SK-N-SH (cell line): ENCODE results near the gene CLEC9A. TPM values are rescaled to one million over a fixed set of nuclear protein-coding genes. Genes with fewer than 3 reads are reported as not detected.
A peak's percentile ranks its signal among the peaks of the same experiment; 100 is the strongest.

Source experiments
- CTCF ChIA-PET: fragments of 300-600, 350-600 bp; formaldehyde crosslinking; extraction: SDS; loops from one replicate; lab custom pipeline; 2021; lab: Yijun Ruan, JAX
- POLR2A ChIA-PET: fragments of 350-600 bp; sonication (Branson Sonifier 250); formaldehyde crosslinking; extraction: SDS; loops from one replicate; lab custom pipeline; 2020; ENCODE audit warnings: antibody characterized with exemption, inconsistent platforms; lab: Yijun Ruan, JAX
- DNase-seq: peaks from one replicate; pipeline ENCODE4 v3.0.0; 2012
- H2AFZ ChIP-seq: fragments of 200-600 bp; sonication (generic); 2 replicates; pipeline ENCODE4 v1.8.1; 2016; ENCODE audit warnings: antibody characterized with exemption, mild to moderate bottlenecking, low read depth
- H3F3A ChIP-seq: fragments of 200-600 bp; sonication (generic); replicated peaks from 2 replicates; pipeline ENCODE3; 2016; ENCODE audit warnings: antibody characterized with exemption, mild to moderate bottlenecking; ENCODE audit not compliant: insufficient read depth
- H3K27ac ChIP-seq, 2 experiments: fragments of 200-500 bp in 1 of 2; fragments of 200-600 bp in 1 of 2; sonication (Bioruptor generic) in 1 of 2; sonication (generic), shearing (Covaris generic) in 1 of 2; 2 replicates each; pipeline versions ENCODE4 v1.5.1 to v1.6.1; 2014 to 2016; ENCODE audit warnings: low read depth in 2 of 2, inconsistent platforms in 1 of 2, low read length in 1 of 2, mild to moderate bottlenecking in 1 of 2, mixed read lengths in 1 of 2
- H3K27me3 ChIP-seq: fragments of 200-600 bp; sonication (generic), shearing (Covaris generic); 2 replicates; pipeline ENCODE4 v1.6.1; 2016; ENCODE audit warnings: mixed run types; ENCODE audit not compliant: insufficient read depth
- H3K36me3 ChIP-seq, 2 experiments: fragments of 200-500 bp in 1 of 2; fragments of 200-600 bp in 1 of 2; sonication (Bioruptor generic) in 1 of 2; sonication (generic) in 1 of 2; replicated peaks in 1 of 2; 2 replicates each; pipeline versions ENCODE3 to v1.5.1; 2014 to 2016; ENCODE audit warnings: low read length in 1 of 2, mild to moderate bottlenecking in 1 of 2; ENCODE audit not compliant: insufficient read depth in 2 of 2, control insufficient read depth in 1 of 2
- H3K4me1 ChIP-seq, 2 experiments: fragments of 200-500 bp in 1 of 2; fragments of 200-600 bp in 1 of 2; sonication (Bioruptor generic) in 1 of 2; sonication (generic), shearing (Covaris generic) in 1 of 2; 2 replicates each; pipeline versions ENCODE4 v1.5.1 to v1.6.1; 2014 to 2016; ENCODE audit warnings: low read depth in 1 of 2, low read length in 1 of 2, mixed run types in 1 of 2; ENCODE audit not compliant: insufficient read depth in 2 of 2, control insufficient read depth in 1 of 2
- H3K4me2 ChIP-seq: fragments of 200-600 bp; sonication (generic), shearing (Covaris generic); 2 replicates; pipeline ENCODE4 v1.6.1; 2017; ENCODE audit warnings: mixed run types
- H3K4me3 ChIP-seq, 2 experiments: fragments of 200-500 bp in 1 of 2; fragments of 200-600 bp in 1 of 2; sonication (Bioruptor generic) in 1 of 2; sonication (generic), shearing (Covaris generic) in 1 of 2; 2 replicates each; pipeline versions ENCODE4 v1.5.1 to v1.8.1; 2014 to 2016; ENCODE audit warnings: low read depth in 2 of 2, inconsistent platforms in 1 of 2, low read length in 1 of 2, mild to moderate bottlenecking in 1 of 2, mixed read lengths in 1 of 2, moderate library complexity in 1 of 2
- H3K79me2 ChIP-seq: fragments of 200-600 bp; sonication (generic); 2 replicates; pipeline ENCODE4 v1.8.1; 2017; ENCODE audit warnings: mild to moderate bottlenecking; ENCODE audit not compliant: insufficient read depth
- H3K9ac ChIP-seq: fragments of 200-600 bp; sonication (generic); 2 replicates; pipeline ENCODE4 v1.6.1; 2017; ENCODE audit warnings: mixed run types
- H3K9me2 ChIP-seq: fragments of 200-600 bp; sonication (generic); 2 replicates; pipeline ENCODE4 v1.6.1; 2017; ENCODE audit warnings: mixed run types
- H3K9me3 ChIP-seq: fragments of 200-600 bp; sonication (generic); 2 replicates; pipeline ENCODE4 v1.6.1; 2017; ENCODE audit warnings: mixed run types, mild to moderate bottlenecking, moderate library complexity
- H4K20me1 ChIP-seq: fragments of 200-600 bp; sonication (generic); 2 replicates; pipeline ENCODE4 v1.6.1; 2017; ENCODE audit warnings: mild to moderate bottlenecking, mixed run types; ENCODE audit not compliant: insufficient read depth
- CHD2 ChIP-seq: fragments of 150-350 bp; IDR thresholded peaks from 2 replicates; pipeline ENCODE4 v1.6.1; 2018; ENCODE audit warnings: low read length; ENCODE audit not compliant: partially characterized antibody
- EZH2phosphoT487 ChIP-seq: fragments of 200-600 bp; sonication (generic); IDR thresholded peaks from 2 replicates; pipeline ENCODE4 v1.6.1; 2017; ENCODE audit warnings: low read depth, mixed run types, mild to moderate bottlenecking, antibody characterized with exemption, moderate library complexity, borderline replicate concordance
- FOXM1 ChIP-seq: IDR thresholded peaks from 2 replicates; pipeline ENCODE4 v1.4.0; 2012; ENCODE audit warnings: low read depth, mild to moderate bottlenecking
- GABPA ChIP-seq: IDR thresholded peaks from 2 replicates; pipeline ENCODE4 v1.4.0; 2012; ENCODE audit warnings: low read depth, mild to moderate bottlenecking
- MXI1 ChIP-seq: IDR thresholded peaks from 2 replicates; pipeline ENCODE4 v1.6.1; 2012; ENCODE audit warnings: mild to moderate bottlenecking, low read depth, low read length, improper control_type of control experiment
- NFIC ChIP-seq: IDR thresholded peaks from 2 replicates; pipeline ENCODE4 v1.4.0; 2012; ENCODE audit warnings: borderline replicate concordance
- RAD21 ChIP-seq: IDR thresholded peaks from 2 replicates; pipeline ENCODE4 v1.6.1; 2012; ENCODE audit warnings: mild to moderate bottlenecking, low read length
- RFX5 ChIP-seq: IDR thresholded peaks from 2 replicates; pipeline ENCODE4 v1.6.1; 2012; ENCODE audit warnings: mild to moderate bottlenecking, improper control_type of control experiment, low read length
- RXRA ChIP-seq: IDR thresholded peaks from 2 replicates; pipeline ENCODE4 v1.4.0; 2012; ENCODE audit warnings: low read depth, mild to moderate bottlenecking, borderline replicate concordance
- SIN3A ChIP-seq: IDR thresholded peaks from 2 replicates; pipeline ENCODE4 v1.6.1; 2012; ENCODE audit warnings: low read depth, mild to moderate bottlenecking, low read length, moderate library complexity, borderline replicate concordance
- SMC3 ChIP-seq: IDR thresholded peaks from 2 replicates; pipeline ENCODE4 v1.6.1; 2012; ENCODE audit warnings: low read depth, low read length, improper control_type of control experiment
- TAF1 ChIP-seq: IDR thresholded peaks from 2 replicates; pipeline ENCODE4 v1.6.1; 2012; ENCODE audit warnings: low read depth, mild to moderate bottlenecking, low read length, moderate library complexity, borderline replicate concordance
- TCF12 ChIP-seq: IDR thresholded peaks from 2 replicates; pipeline ENCODE4 v1.4.0; 2012
- WGBS: methylation state at CpG from one replicate; pipeline ENCODE4 v1.1.6; 2017; ENCODE audit warnings: low lambda C conversion rate; 5-methylcytosine and 5-hydroxymethylcytosine counted together
- polyA plus RNA-seq, 3 experiments: library from polyadenylated mRNA; depleted of rRNA; stranded (reverse); fragments of >200 nt; gene quantifications; 2 replicates each; pipeline ENCODE4 v1.2.3, GENCODE V29; 2012
- TF ChIP-seq, protein P1 (sequence below): fragments of 150-350 bp; IDR thresholded peaks from 2 replicates; pipeline ENCODE4 v1.6.1; 2016; ENCODE audit warnings: mild to moderate bottlenecking, low read depth, low read length
- TF ChIP-seq, protein P2 (sequence below): IDR thresholded peaks from 2 replicates; pipeline ENCODE4 v1.4.0; 2012; ENCODE audit warnings: low read depth, borderline replicate concordance
- TF ChIP-seq, protein P3 (sequence below): IDR thresholded peaks from 2 replicates; pipeline ENCODE4; 2012
- TF ChIP-seq, protein P4 (sequence below): fragments of 150-350 bp; IDR thresholded peaks from 2 replicates; pipeline ENCODE4 v1.6.1; 2017; ENCODE audit warnings: antibody characterized with exemption, low read length, low read depth, borderline replicate concordance
- TF ChIP-seq, protein P5 (sequence below): IDR thresholded peaks from 2 replicates; pipeline ENCODE4 v1.6.1; 2012; ENCODE audit warnings: mild to moderate bottlenecking, low read depth, low read length, moderate library complexity
- TF ChIP-seq, protein P6 (sequence below): fragments of 200-600 bp; sonication (generic); IDR thresholded peaks from 2 replicates; pipeline ENCODE4 v1.6.1; 2017; ENCODE audit warnings: antibody characterized with exemption, mild to moderate bottlenecking, moderate library complexity

Gene CLEC9A
- polyA plus RNA-seq, 1 of the 3 experiments (the other 2 are of a cell fraction), result not detected

DNA sequence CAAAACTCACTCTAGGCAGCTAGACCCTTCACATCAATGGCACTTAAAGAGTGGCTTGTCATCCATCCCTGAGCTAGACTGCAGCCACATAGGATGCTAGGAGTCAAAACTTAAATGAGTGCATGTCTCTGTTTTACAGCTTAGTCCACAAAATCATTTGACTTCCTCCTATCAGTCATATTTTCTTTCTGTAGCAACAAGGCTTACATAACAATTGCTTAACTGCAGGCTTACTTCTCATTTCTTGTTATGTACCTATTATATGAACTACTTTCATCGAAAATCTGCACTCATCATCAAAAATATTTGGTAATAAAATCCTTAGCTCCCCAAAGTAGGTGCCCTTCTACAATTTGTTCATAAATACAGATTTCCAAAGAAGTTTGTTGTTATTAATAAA, 38.2 kb downstream of the CLEC9A start:
- Histone ChIP-seq H3F3A (no peaks in the 10 kb centered on the region), H3K27ac (no peak overlapping the region), H3K9me2 (no peaks in the 10 kb centered on the region), H3K27me3 (no peaks in the 10 kb centered on the region; the same call in 1 of the 2 replicates), H3K4me3 (no peak overlapping the region), H3K4me1 (no peaks in the 10 kb centered on the region; a peak in 1 of 4 replicates), H2AFZ (0 out of 2 replicates have a peak overlapping the region, but pooled peaks have one; percentile 21), H3K4me2 (no peak overlapping the region), H3K9ac (no peak overlapping the region), H3K79me2 (no peaks in the 10 kb centered on the region)
- ChIA-PET POLR2A (no interaction called here), CTCF (no interaction called here)
- 3% methylated on average over 1 of the region's 1 CpG for WGBS
- DNase-seq, result no peak
- TF ChIP-seq RXRA (no peak), EZH2phosphoT487 (no peak), TCF12 (no peak), TAF1 (no peak), SIN3A (no peak), FOXM1 (no peak), RFX5 (no peak), GABPA (no peak), NFIC (no peak), MXI1 (no peak), CHD2 (no peak), SMC3 (no peak), RAD21 (no peak)
- TF ChIP-seq, protein P1, sequence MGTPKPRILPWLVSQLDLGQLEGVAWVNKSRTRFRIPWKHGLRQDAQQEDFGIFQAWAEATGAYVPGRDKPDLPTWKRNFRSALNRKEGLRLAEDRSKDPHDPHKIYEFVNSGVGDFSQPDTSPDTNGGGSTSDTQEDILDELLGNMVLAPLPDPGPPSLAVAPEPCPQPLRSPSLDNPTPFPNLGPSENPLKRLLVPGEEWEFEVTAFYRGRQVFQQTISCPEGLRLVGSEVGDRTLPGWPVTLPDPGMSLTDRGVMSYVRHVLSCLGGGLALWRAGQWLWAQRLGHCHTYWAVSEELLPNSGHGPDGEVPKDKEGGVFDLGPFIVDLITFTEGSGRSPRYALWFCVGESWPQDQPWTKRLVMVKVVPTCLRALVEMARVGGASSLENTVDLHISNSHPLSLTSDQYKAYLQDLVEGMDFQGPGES, result no peak
- TF ChIP-seq, protein P2, sequence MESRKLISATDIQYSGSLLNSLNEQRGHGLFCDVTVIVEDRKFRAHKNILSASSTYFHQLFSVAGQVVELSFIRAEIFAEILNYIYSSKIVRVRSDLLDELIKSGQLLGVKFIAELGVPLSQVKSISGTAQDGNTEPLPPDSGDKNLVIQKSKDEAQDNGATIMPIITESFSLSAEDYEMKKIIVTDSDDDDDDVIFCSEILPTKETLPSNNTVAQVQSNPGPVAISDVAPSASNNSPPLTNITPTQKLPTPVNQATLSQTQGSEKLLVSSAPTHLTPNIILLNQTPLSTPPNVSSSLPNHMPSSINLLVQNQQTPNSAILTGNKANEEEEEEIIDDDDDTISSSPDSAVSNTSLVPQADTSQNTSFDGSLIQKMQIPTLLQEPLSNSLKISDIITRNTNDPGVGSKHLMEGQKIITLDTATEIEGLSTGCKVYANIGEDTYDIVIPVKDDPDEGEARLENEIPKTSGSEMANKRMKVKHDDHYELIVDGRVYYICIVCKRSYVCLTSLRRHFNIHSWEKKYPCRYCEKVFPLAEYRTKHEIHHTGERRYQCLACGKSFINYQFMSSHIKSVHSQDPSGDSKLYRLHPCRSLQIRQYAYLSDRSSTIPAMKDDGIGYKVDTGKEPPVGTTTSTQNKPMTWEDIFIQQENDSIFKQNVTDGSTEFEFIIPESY, result no peak
- TF ChIP-seq, protein P3, sequence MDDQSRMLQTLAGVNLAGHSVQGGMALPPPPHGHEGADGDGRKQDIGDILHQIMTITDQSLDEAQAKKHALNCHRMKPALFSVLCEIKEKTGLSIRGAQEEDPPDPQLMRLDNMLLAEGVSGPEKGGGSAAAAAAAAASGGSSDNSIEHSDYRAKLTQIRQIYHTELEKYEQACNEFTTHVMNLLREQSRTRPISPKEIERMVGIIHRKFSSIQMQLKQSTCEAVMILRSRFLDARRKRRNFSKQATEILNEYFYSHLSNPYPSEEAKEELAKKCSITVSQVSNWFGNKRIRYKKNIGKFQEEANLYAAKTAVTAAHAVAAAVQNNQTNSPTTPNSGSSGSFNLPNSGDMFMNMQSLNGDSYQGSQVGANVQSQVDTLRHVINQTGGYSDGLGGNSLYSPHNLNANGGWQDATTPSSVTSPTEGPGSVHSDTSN, result no peak
- TF ChIP-seq, protein P4, sequence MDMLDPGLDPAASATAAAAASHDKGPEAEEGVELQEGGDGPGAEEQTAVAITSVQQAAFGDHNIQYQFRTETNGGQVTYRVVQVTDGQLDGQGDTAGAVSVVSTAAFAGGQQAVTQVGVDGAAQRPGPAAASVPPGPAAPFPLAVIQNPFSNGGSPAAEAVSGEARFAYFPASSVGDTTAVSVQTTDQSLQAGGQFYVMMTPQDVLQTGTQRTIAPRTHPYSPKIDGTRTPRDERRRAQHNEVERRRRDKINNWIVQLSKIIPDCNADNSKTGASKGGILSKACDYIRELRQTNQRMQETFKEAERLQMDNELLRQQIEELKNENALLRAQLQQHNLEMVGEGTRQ, result no peak
- TF ChIP-seq, protein P5, sequence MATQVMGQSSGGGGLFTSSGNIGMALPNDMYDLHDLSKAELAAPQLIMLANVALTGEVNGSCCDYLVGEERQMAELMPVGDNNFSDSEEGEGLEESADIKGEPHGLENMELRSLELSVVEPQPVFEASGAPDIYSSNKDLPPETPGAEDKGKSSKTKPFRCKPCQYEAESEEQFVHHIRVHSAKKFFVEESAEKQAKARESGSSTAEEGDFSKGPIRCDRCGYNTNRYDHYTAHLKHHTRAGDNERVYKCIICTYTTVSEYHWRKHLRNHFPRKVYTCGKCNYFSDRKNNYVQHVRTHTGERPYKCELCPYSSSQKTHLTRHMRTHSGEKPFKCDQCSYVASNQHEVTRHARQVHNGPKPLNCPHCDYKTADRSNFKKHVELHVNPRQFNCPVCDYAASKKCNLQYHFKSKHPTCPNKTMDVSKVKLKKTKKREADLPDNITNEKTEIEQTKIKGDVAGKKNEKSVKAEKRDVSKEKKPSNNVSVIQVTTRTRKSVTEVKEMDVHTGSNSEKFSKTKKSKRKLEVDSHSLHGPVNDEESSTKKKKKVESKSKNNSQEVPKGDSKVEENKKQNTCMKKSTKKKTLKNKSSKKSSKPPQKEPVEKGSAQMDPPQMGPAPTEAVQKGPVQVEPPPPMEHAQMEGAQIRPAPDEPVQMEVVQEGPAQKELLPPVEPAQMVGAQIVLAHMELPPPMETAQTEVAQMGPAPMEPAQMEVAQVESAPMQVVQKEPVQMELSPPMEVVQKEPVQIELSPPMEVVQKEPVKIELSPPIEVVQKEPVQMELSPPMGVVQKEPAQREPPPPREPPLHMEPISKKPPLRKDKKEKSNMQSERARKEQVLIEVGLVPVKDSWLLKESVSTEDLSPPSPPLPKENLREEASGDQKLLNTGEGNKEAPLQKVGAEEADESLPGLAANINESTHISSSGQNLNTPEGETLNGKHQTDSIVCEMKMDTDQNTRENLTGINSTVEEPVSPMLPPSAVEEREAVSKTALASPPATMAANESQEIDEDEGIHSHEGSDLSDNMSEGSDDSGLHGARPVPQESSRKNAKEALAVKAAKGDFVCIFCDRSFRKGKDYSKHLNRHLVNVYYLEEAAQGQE, result no peak
- TF ChIP-seq, protein P6, sequence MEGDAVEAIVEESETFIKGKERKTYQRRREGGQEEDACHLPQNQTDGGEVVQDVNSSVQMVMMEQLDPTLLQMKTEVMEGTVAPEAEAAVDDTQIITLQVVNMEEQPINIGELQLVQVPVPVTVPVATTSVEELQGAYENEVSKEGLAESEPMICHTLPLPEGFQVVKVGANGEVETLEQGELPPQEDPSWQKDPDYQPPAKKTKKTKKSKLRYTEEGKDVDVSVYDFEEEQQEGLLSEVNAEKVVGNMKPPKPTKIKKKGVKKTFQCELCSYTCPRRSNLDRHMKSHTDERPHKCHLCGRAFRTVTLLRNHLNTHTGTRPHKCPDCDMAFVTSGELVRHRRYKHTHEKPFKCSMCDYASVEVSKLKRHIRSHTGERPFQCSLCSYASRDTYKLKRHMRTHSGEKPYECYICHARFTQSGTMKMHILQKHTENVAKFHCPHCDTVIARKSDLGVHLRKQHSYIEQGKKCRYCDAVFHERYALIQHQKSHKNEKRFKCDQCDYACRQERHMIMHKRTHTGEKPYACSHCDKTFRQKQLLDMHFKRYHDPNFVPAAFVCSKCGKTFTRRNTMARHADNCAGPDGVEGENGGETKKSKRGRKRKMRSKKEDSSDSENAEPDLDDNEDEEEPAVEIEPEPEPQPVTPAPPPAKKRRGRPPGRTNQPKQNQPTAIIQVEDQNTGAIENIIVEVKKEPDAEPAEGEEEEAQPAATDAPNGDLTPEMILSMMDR, result no peak
- TF ChIP-seq, all 33 proteins: peak for 0
- Histone ChIP-seq H3K9me3 (no peaks in the 10 kb centered on the region), H3K36me3 (no peaks in the 10 kb centered on the region), H4K20me1 (no peaks in the 10 kb centered on the region)
